ENCODE results near the gene MORN1. TPM values are rescaled to one million over a fixed set of nuclear protein-coding genes. Genes with fewer than 3 reads are reported as not detected.

MORN1 gene
- total and polyA plus RNA-seq, 2 experiments from 2014 or later = 4.5 to 9.4 TPM

GRCh38 chr1:2356911-2357845 is 34.2 kb downstream of the MORN1 start:
- Histone ChIP-seq H2AFZ (no peak overlapping the region), H3K79me2 (no peaks in the 10 kb centered on the region), H3K9me3 (ENCODE audit: low read depth) (no peaks in the 10 kb centered on the region), H3K27ac (no peak overlapping the region), H3K4me3 (no peak overlapping the region), H3K4me1 (ENCODE audit: insufficient read depth) (no peaks in the 10 kb centered on the region), H3K27me3 (no peaks in the 10 kb centered on the region), H3K4me2 (no peak overlapping the region), H3K36me3 (replicated peaks; ENCODE audit: insufficient read depth, low read depth) (no peaks in the 10 kb centered on the region), H4K20me1 (ENCODE audit: insufficient read depth, poor library complexity, severe bottlenecking) (no peaks in the 10 kb centered on the region), H3K9me2 (replicated peaks; ENCODE audit: insufficient read depth) (no peaks in the 10 kb centered on the region)
- DNase-seq (ENCODE audit: low spot score) = no peak
- WGBS (ENCODE audit: low lambda C conversion rate, missing lambda C conversion rate) = 94% methylated on average over 33 of the region's 37 CpGs
- no peak for TF ChIP-seq EZH2phosphoT487 (IDR thresholded peaks at IDR 0.05; ENCODE audit: low read depth, severe bottlenecking, unreplicated experiment)
- TF ChIP-seq CTCF (IDR thresholded peaks at IDR 0.05; ENCODE audit: poor library complexity) = no peak
- TF ChIP-seq EZH2 (IDR thresholded peaks at IDR 0.05; ENCODE audit: borderline replicate concordance) = no peak

- Histone ChIP-seq H3K79me2 (no peaks in the 10 kb centered on the region), H3K27me3 (no peaks in the 10 kb centered on the region), H3K9me3 (ENCODE audit: low read depth) (no peaks in the 10 kb centered on the region), H3K27ac (no peak overlapping the region), H3K9me2 (replicated peaks; ENCODE audit: insufficient read depth) (no peaks in the 10 kb centered on the region), H3K4me3 (no peak overlapping the region), H3K36me3 (replicated peaks; ENCODE audit: insufficient read depth, low read depth) (no peaks in the 10 kb centered on the region), H3K4me2 (no peak overlapping the region), H2AFZ (no peak overlapping the region), H4K20me1 (ENCODE audit: insufficient read depth, poor library complexity, severe bottlenecking) (no peaks in the 10 kb centered on the region), H3K4me1 (ENCODE audit: insufficient read depth) (no peaks in the 10 kb centered on the region)
- DNase-seq (ENCODE audit: low spot score) = no peak
- TF ChIP-seq CTCF (IDR thresholded peaks at IDR 0.05; ENCODE audit: poor library complexity) (no peak), EZH2 (IDR thresholded peaks at IDR 0.05; ENCODE audit: borderline replicate concordance) (no peak), EZH2phosphoT487 (IDR thresholded peaks at IDR 0.05; ENCODE audit: low read depth, severe bottlenecking, unreplicated experiment) (no peak)
- WGBS (ENCODE audit: low lambda C conversion rate, missing lambda C conversion rate) = 96% methylated on average over 15 of the region's 15 CpGs
Observed at GRCh38 chr1:2356401-2356800, 35.0 kb downstream of the MORN1 start.

GRCh38 chr1:2355373-2356261 is 35.7 kb downstream of the MORN1 start:
- no peak overlapping the region for H2AFZ ChIP-seq
- H3K9me3 ChIP-seq (ENCODE audit: low read depth) = no peaks in the 10 kb centered on the region
- no peak for DNase-seq (ENCODE audit: low spot score)
- H3K9me2 ChIP-seq (replicated peaks; ENCODE audit: insufficient read depth) = no peaks in the 10 kb centered on the region
- no peaks in the 10 kb centered on the region for H4K20me1 ChIP-seq (ENCODE audit: insufficient read depth, poor library complexity, severe bottlenecking)
- no peak overlapping the region for H3K4me3 ChIP-seq
- TF ChIP-seq EZH2 (IDR thresholded peaks at IDR 0.05; ENCODE audit: borderline replicate concordance) (no peak), CTCF (IDR thresholded peaks at IDR 0.05; ENCODE audit: poor library complexity) (no peak), EZH2phosphoT487 (IDR thresholded peaks at IDR 0.05; ENCODE audit: low read depth, severe bottlenecking, unreplicated experiment) (no peak)
- no peaks in the 10 kb centered on the region for H3K79me2 ChIP-seq
- 86% methylated on average over 28 of the region's 28 CpGs for WGBS (ENCODE audit: low lambda C conversion rate, missing lambda C conversion rate)
- H3K27me3 ChIP-seq = no peaks in the 10 kb centered on the region
- no peaks in the 10 kb centered on the region for H3K4me1 ChIP-seq (ENCODE audit: insufficient read depth)
- H3K4me2 ChIP-seq = peak overlapping the region; percentile 29
- no peaks in the 10 kb centered on the region for H3K36me3 ChIP-seq (replicated peaks; ENCODE audit: insufficient read depth, low read depth)
- H3K27ac ChIP-seq = peak overlapping the region; percentile 61

Measured in hepatocyte (in vitro differentiated cells).